Hepatocyte (in vitro differentiated cells): ENCODE data around the gene SPATC1L. TPM values are rescaled to one million over a fixed set of nuclear protein-coding genes. Genes with fewer than 3 reads are reported as not detected.

Experiments used
- DNase-seq: peaks from one replicate; pipeline ENCODE4 v3.0.0-alpha.2; 2016; ENCODE audit warnings: low spot score
- H2AFZ ChIP-seq: fragments of 200-600 bp; sonication (generic); 2 replicates; pipeline ENCODE4 v1.6.0; 2016; ENCODE audit warnings: antibody characterized with exemption, mild to moderate bottlenecking
- H3K27ac ChIP-seq: fragments of 200-600 bp; sonication (generic); 2 replicates; pipeline ENCODE4 v1.5.1; 2016; ENCODE audit warnings: mild to moderate bottlenecking
- H3K27me3 ChIP-seq: fragments of 200-600 bp; sonication (generic); 2 replicates; pipeline ENCODE4 v1.6.1; 2016
- H3K36me3 ChIP-seq: fragments of 200-600 bp; sonication (generic); replicated peaks from 2 replicates; pipeline ENCODE4 v1.5.1; 2016; ENCODE audit warnings: low read depth; ENCODE audit not compliant: insufficient read depth
- H3K4me1 ChIP-seq: fragments of 200-600 bp; sonication (generic); 2 replicates; pipeline ENCODE4 v1.5.1; 2016; ENCODE audit warnings: mild to moderate bottlenecking, moderate library complexity; ENCODE audit not compliant: insufficient read depth
- H3K4me2 ChIP-seq: fragments of 200-600 bp; sonication (generic); 2 replicates; pipeline ENCODE4 v1.6.0; 2016
- H3K4me3 ChIP-seq: fragments of 200-600 bp; sonication (generic); 2 replicates; pipeline ENCODE4 v1.5.1; 2016; ENCODE audit warnings: mild to moderate bottlenecking
- H3K79me2 ChIP-seq: fragments of 200-600 bp; sonication (generic); 2 replicates; pipeline ENCODE4 v1.6.0; 2017; ENCODE audit warnings: mild to moderate bottlenecking
- H3K9me2 ChIP-seq: fragments of 200-600 bp; sonication (generic); replicated peaks from 2 replicates; pipeline ENCODE4 v1.6.0; 2017; ENCODE audit warnings: mild to moderate bottlenecking; ENCODE audit not compliant: insufficient read depth
- H3K9me3 ChIP-seq: fragments of 200-600 bp; sonication (generic); 2 replicates; pipeline ENCODE4 v1.5.1; 2016; ENCODE audit warnings: low read depth, mild to moderate bottlenecking
- H4K20me1 ChIP-seq: fragments of 200-600 bp; sonication (generic); 2 replicates; pipeline ENCODE4 v1.6.0; 2016; ENCODE audit warnings: mild to moderate bottlenecking; ENCODE audit not compliant: insufficient read depth, poor library complexity, severe bottlenecking
- EZH2 ChIP-seq: fragments of 200-600 bp; sonication (generic); IDR thresholded peaks from 2 replicates; pipeline ENCODE4 v1.6.1; 2016; ENCODE audit warnings: antibody characterized with exemption, mild to moderate bottlenecking, borderline replicate concordance
- EZH2phosphoT487 ChIP-seq: fragments of 200-600 bp; sonication (generic); IDR thresholded peaks from one replicate; pipeline ENCODE4 v1.6.1; 2018; ENCODE audit warnings: antibody characterized with exemption, mild to moderate bottlenecking, low read depth, moderate library complexity; ENCODE audit not compliant: unreplicated experiment, severe bottlenecking
- WGBS: methylation state at CpG from one replicate; pipeline ENCODE4 v1.1.6; 2016; ENCODE audit warnings: low lambda C conversion rate; ENCODE audit errors: missing lambda C conversion rate; 5-methylcytosine and 5-hydroxymethylcytosine counted together
- polyA plus RNA-seq: library from polyadenylated mRNA; unstranded; fragments of >200 nt; fragmentation: Nextera tagmentation; extraction: Ambion mirVana; gene quantifications from 2 replicates; pipeline ENCODE4 v1.2.1, GENCODE V29; 2016
- total RNA-seq: library from RNA; depleted of rRNA; stranded (reverse); fragments of >200 nt; gene quantifications from 2 replicates; pipeline ENCODE4 v1.2.3, GENCODE V29; 2014
- TF ChIP-seq, protein P1 (sequence below): fragments of 200-600 bp; sonication (generic); IDR thresholded peaks from 2 replicates; pipeline ENCODE4 v1.5.1; 2016; ENCODE audit warnings: antibody characterized with exemption, mild to moderate bottlenecking; ENCODE audit not compliant: poor library complexity

The SPATC1L gene
- total and polyA plus RNA-seq, 2 experiments from 2014 or later: 10.1 to 24.2 TPM

GRCh38 chr21:46163380-46163779 lies 20.9 kb downstream of the SPATC1L start:
- Histone ChIP-seq H3K9me3 (no peaks in the 10 kb centered on the region), H3K4me3 (no peak overlapping the region), H3K4me2 (no peak overlapping the region), H4K20me1 (no peaks in the 10 kb centered on the region), H2AFZ (no peak overlapping the region), H3K79me2 (no peaks in the 10 kb centered on the region), H3K9me2 (no peaks in the 10 kb centered on the region), H3K4me1 (no peaks in the 10 kb centered on the region), H3K27me3 (no peaks in the 10 kb centered on the region), H3K36me3 (no peaks in the 10 kb centered on the region), H3K27ac (no peak overlapping the region)
- TF ChIP-seq EZH2phosphoT487 (no peak), EZH2 (no peak)
- TF ChIP-seq, protein P1, sequence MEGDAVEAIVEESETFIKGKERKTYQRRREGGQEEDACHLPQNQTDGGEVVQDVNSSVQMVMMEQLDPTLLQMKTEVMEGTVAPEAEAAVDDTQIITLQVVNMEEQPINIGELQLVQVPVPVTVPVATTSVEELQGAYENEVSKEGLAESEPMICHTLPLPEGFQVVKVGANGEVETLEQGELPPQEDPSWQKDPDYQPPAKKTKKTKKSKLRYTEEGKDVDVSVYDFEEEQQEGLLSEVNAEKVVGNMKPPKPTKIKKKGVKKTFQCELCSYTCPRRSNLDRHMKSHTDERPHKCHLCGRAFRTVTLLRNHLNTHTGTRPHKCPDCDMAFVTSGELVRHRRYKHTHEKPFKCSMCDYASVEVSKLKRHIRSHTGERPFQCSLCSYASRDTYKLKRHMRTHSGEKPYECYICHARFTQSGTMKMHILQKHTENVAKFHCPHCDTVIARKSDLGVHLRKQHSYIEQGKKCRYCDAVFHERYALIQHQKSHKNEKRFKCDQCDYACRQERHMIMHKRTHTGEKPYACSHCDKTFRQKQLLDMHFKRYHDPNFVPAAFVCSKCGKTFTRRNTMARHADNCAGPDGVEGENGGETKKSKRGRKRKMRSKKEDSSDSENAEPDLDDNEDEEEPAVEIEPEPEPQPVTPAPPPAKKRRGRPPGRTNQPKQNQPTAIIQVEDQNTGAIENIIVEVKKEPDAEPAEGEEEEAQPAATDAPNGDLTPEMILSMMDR: no peak
- WGBS: 95% methylated on average over 4 of the region's 4 CpGs
- DNase-seq: no peak

- no peak overlapping the region for H3K4me2 ChIP-seq
These were observed 22.3 kb downstream of the SPATC1L start for GRCh38 chr21:46161633-46162592.

DNA sequence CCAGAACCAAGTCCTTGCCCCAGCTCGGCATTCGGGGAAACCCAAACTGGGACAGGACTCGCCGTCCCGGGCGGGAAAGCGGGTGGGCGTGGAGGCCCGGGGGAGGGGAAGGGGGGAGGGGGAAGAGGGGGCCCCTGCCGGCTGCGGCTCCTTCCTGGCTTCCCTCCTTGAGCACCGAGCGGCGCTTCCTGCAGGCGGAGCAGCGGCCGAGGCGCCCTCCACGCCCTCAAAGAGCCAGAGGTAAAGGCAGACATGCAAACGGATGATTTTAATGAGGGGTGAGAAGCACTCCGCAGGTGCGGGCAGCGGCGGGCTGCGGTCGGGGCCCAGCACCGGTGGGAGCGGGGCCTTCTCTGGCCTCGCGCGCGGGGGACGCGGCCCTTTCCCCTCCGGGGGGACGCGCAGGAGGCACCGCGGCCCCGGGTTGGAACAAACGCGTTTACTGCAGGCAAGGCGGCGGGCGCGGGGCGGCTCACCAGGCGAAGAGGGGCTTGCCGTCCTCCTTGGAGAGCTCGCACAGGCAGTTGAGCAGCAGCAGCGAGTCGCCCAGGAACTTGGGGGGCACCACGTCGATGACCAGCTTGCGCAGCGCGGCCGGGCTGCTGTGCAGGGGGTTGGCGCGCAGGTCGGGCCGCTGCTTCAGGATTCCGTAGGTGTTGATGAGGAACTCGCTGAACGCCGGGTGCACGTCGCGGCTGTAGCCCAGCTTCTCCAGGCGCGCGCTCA lies 23.2 kb downstream of the SPATC1L start:
- Histone ChIP-seq H3K9me3 (no peaks in the 10 kb centered on the region), H3K27ac (no peak overlapping the region), H3K36me3 (no peaks in the 10 kb centered on the region), H3K27me3 (no peaks in the 10 kb centered on the region), H3K4me2 (no peak overlapping the region), H2AFZ (no peak overlapping the region), H4K20me1 (no peaks in the 10 kb centered on the region), H3K79me2 (no peaks in the 10 kb centered on the region), H3K4me1 (no peaks in the 10 kb centered on the region), H3K4me3 (no peak overlapping the region), H3K9me2 (no peaks in the 10 kb centered on the region)
- DNase-seq: no peak
- TF ChIP-seq EZH2: no peak
- 99% methylated on average over 44 of the region's 72 CpGs for WGBS

More at GRCh38 chr21:46161633-46162592, 22.3 kb downstream of the SPATC1L start:
- H3K4me1 ChIP-seq: no peaks in the 10 kb centered on the region
- DNase-seq: peak; percentile 2
- H3K9me3 ChIP-seq: no peaks in the 10 kb centered on the region
- H4K20me1 ChIP-seq: no peaks in the 10 kb centered on the region
- no peak overlapping the region for H2AFZ ChIP-seq
- WGBS: 97% methylated on average over 37 of the region's 72 CpGs
- H3K9me2 ChIP-seq: no peaks in the 10 kb centered on the region
- H3K36me3 ChIP-seq: no peaks in the 10 kb centered on the region
- no peak overlapping the region for H3K4me3 ChIP-seq
- no peaks in the 10 kb centered on the region for H3K27me3 ChIP-seq
- no peaks in the 10 kb centered on the region for H3K79me2 ChIP-seq
- H3K27ac ChIP-seq: no peak overlapping the region
- no peak for TF ChIP-seq EZH2phosphoT487

DNA sequence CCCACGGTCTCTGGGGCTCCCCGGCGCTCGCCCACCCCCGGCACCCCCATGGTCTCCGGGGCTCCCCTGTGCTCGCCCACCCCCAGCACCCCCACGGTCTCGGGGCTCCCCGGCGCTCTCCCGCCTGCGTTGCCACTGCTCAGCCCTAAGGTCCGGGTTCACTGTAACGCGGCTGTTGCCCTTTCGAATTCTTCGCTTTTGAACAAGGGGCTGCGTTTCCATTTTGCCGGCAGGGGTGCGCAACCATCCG lies 23.7 kb downstream of the SPATC1L start:
- no peaks in the 10 kb centered on the region for H4K20me1 ChIP-seq
- H3K4me1 ChIP-seq: no peaks in the 10 kb centered on the region
- no peaks in the 10 kb centered on the region for H3K9me2 ChIP-seq
- WGBS: 100% methylated on average over 10 of the region's 22 CpGs
- H3K4me3 ChIP-seq: no peak overlapping the region
- H3K27ac ChIP-seq: no peak overlapping the region
- no peaks in the 10 kb centered on the region for H3K9me3 ChIP-seq
- H3K79me2 ChIP-seq: no peaks in the 10 kb centered on the region
- H2AFZ ChIP-seq: no peak overlapping the region
- H3K4me2 ChIP-seq: no peak overlapping the region
- H3K36me3 ChIP-seq: no peaks in the 10 kb centered on the region
- TF ChIP-seq, protein P1: no peak
- no peak for TF ChIP-seq EZH2phosphoT487
- no peak for TF ChIP-seq EZH2
- peak; percentile 4 for DNase-seq
- no peaks in the 10 kb centered on the region for H3K27me3 ChIP-seq
